HG02943 (cell line): Measurements from ENCODE around the gene SLC9A5.

ENCODE experiments used
- ATAC-seq: cut with Tn5 transposase; IDR thresholded peaks from one replicate; pipeline ENCODE4 v1.9.1; 2021; ENCODE audit warnings: mild to moderate bottlenecking, low read depth, moderate library complexity; ENCODE audit not compliant: unreplicated experiment

SLC9A5 gene

GRCh38 chr16:67248401-67249177 lies at the start of gene SLC9A5:
Gene SLC9A5 (plus strand): TSS chr16:67248979. CDS start chr16:67249015, 36 bp downstream.
- no peak for ATAC-seq

DNA sequence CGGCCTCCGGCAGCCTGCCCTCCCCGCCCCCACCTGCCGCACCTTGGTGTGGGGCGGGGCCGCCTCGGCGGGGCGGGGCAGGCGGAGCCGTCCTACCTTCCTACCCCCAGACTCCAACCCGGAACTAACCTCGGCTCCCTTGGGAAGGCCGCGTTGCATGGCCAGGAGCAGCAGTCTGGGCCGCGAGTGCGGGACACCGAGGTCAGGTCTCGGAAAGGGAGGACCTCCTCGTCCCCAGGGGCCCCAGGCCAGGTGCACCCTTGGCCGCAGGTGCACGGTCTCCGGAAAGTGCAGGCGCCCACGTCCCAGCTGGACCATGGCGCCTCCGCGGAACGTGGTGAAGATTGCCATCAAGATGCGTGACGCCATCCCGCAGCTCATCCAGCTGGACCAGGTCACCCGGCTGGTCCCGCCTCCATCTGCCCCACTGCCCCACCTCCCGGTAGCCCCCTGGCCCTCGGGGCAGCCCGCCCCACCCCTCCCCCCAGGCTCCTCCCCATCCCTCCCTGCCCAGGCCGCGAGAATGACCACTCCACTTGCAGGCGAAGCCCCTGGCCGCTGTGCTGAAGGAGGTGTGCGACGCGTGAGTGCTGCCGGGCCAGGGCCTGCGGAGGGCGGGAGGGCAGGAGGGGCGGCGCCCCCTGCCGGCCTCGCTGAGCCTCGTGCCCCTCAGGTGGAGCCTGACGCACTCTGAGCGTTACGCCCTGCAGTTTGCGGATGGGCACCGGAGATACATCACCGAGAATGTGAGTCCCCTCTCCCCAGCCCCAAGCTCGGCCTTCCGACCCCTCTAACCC lies 49.6 kb upstream of the SLC9A5 start, which contains the start of gene ELMO3:
TSS of gene ELMO3 (plus strand) at position 121 of the 797 bp plus-strand sequence. CDS start at position 317, 196 bp downstream.
- no peak for ATAC-seq

DNA sequence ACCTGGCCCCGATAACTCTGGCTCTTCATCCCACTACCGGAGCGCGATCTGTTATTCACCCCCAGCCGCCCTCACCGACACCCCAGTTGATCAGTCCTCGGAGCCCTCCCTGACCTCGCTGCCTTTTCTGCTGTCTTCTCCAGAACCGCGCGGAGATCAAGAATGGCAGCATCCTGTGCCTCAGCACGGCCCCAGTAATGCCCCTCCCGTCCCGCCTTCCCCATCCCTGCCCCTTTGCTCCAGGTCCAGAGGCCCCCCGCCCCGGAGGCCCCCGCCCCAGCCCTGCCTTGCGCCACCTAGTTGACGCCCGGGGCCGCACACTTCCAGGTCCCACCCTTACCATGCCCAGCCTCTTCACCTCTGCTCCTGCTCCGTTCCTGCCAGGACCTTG lies 49.0 kb upstream of the SLC9A5 start:
- ATAC-seq, result no peak

GRCh38 chr16:67200491-67200890 lies 48.3 kb upstream of the SLC9A5 start:
- no peak for ATAC-seq

DNA sequence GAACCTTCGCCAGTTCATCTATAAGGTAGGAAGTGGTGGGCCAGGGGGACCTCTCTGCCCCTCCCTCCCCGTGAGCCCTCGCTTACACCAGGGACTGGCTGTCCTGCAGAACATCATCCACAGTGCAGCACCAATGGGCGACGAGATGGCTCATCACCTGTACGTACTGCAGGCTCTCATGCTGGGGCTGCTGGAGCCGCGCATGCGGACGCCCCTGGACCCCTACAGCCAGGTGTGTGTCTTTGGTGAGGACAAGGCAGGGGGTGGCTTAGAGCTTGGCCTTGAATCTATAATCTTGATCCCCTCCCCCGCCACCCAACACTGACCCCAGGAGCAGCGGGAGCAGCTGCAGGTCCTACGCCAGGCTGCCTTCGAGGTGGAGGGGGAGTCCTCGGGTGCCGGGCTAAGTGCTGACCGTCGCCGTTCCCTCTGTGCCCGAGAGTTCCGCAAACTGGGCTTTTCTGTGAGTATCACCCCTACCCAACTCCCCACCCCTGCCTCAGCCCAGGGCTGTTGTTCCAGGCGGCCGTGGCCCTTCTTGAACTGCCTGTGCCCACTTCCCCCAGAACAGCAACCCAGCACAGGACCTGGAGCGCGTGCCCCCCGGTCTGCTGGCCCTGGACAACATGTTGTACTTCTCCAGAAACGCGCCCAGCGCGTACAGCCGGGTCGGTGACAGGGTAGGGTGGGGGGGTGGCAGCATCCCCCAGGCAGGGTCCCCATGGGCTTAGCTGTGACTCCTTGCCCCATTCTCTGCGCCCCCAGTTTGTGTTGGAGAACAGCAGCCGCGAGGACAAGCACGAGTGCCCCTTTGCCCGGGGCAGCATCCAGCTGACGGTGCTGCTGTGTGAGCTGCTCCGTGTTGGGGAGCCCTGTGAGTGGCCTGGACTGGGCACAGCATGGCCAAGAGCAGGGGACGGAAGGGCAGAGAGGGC lies 47.1 kb upstream of the SLC9A5 start:
- no peak for ATAC-seq

DNA sequence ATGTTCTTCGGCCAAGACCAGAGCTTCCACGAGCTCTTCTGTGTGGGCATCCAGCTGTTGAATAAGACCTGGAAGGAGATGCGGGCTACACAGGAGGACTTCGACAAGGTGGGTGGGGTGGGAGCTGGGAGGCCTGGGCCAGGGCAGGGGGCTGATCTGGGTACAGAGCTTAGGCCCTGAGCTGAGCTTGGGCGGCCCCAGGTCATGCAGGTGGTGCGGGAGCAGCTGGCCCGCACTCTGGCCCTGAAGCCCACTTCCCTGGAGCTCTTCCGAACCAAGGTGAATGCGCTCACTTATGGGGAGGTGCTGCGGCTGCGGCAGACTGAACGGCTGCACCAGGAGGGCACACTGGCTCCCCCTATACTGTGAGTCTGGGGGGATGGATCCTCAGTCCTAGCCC lies 46.4 kb upstream of the SLC9A5 start:
- no peak for ATAC-seq

- no peak for ATAC-seq
Measured at GRCh38 chr16:67202956-67203493, 45.8 kb upstream of the SLC9A5 start.

DNA sequence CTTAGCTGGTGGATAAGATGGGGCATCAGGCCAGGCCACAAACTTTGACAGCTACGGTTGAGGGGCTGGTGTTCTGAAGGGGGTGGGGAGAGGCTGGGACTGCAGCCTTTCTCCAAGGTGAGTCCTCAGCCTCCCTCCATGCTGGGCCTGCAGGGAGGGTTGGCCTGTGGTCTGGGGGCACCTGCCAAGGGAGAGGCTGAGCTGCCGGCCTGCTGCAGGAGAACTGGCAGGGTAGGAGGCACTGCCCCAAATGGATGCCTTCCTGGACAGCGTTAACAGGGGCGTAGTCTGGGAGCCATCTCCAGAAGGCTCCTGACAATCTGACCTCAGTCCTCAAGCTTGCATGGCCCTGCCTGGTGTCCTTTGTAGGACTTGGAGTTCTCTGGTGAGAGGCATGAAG lies 44.7 kb upstream of the SLC9A5 start:
- ATAC-seq, result no peak

DNA sequence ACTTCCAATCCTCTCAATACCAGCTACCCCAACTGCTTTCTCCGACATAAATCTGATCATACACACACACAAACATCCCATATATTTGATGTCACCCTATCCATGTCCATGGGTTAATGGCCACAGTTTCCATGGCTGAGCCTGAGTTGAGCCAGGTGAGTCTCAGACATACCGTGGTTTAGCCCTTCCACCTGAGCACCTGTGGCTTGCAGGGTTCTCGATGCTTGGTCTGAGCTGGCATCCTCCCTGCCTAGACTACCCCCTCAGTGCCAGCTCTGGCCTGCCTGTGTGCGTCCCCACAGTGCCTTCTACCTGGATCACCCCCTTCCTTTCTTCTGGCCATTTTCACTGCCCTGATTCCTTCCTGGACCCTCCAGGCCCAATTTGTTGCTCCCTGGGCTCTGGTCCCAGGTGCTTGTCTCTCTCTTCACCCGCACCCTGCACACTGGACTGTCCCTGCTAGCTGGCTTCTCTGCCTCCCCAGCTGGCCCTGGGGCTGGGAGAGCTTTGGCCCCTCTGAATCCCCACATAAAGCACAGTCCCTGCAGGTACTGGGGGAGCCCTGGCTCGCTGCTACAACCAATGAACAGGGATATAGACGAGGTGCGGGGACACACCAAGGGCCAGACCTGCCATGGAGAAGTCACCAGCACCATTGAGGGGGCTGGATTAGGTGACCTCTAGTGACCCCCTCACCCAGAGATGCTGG lies 42.5 kb upstream of the SLC9A5 start:
- no peak for ATAC-seq

DNA sequence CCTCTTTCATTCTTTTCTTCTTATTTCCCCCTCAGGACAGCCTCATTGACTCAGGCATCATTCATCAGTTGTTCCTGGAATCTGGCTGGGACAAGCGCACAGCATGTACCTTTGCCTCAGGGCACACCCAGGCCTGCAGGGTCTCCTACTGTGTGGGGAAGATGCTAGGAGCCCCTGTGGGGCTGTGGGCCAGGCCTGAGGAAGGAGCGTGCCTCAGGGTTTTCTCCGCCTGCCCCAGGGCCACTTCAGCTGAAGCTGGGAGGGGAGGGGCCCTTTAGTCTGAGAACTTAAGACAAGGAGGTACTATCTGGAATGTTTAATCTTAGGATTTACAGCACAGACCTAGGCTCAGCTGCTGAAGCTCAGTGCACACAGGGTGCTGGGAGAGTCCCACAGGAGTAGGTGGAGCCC lies 41.9 kb upstream of the SLC9A5 start:
- ATAC-seq, result no peak

- ATAC-seq, result no peak
Measured at GRCh38 chr16:67207249-67208091, 41.3 kb upstream of the SLC9A5 start.

DNA sequence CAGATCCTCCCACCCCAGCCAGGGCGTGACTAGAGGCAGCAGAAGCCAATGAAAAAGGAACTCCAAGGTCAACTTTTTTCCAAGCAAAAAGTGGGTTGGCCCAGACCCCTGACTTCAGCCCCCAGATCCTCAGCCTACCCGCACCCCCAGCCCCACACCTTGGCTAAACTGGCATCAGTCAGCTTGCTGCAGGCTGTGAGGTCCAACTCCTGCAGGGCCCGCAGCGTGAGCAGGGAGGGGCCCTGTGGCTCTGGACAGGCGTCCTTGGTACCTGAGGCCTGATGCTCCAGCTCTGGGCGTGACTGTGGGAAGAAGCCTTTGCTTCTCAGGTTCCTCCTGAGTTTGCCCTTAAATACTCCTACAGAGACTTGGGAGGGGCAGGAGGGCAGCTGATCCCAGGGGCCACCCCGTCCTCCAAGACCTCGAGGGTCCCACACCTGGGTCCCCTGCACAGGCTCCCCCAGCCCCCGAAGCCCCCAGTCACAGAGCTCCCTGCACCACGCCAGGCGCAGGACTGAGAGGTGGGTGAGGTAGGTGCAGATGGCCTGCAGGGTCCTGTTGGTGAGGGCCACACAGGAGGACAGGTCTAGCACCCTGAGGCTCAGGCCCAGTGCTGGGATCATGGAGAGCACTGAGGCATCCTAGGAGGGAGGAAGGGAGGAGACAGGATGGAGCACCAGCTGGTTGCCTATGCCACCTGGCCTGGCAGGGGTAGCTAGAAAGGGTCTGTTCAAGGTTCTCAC lies 40.5 kb upstream of the SLC9A5 start:
- ATAC-seq, result no peak

DNA sequence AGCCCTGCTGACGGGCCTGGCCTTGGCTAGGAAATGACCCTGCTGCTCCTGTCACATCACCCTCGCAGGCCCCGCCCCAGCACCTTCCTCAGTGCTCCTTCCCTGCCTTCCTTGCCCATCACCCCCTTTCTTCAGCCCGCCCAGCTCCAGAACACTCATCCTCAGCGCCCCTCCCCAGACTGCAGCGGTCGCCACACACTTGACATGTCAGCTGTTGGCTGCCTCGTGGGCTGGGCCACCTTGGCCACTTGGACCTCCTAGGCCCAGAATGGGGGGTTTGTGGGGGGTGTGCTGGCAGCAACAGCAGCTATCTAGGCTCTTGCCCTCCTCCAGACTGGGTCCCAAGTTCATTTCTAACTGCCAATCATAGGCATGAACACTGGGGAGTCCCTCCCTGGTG lies 39.2 kb upstream of the SLC9A5 start:
- ATAC-seq, result no peak

- ATAC-seq, result no peak
Measured at GRCh38 chr16:67210069-67210937, 38.5 kb upstream of the SLC9A5 start.

DNA sequence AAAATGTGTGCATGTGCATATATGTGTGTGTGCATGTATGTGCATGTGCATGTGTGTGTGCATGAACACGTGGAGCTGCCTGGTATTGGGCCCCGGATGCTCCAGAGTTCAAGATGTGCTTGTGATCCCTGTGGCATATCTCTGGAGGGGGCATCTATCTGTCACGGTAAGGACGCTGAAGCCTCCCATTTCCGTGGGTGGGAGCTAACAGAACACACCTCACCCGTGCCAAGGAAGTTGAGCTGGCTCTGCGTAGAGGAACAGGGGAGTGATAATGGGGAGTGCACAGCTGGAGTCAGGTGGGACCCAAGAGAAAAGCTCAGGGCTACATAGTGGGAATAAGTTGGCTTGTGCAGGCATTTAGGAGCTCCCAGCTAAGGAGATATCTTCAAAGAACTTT lies 37.1 kb upstream of the SLC9A5 start:
- no peak for ATAC-seq

GRCh38 chr16:67212766-67213165 lies 36.0 kb upstream of the SLC9A5 start:
- no peak for ATAC-seq
